Astrocyte (in vitro differentiated cells and primary cell): ENCODE measurements around the gene PDE7B.

ENCODE experiments used
- EZH2 ChIP-seq: IDR thresholded peaks from 2 replicates; pipeline ENCODE4 v1.6.1; 2012; ENCODE audit warnings: mild to moderate bottlenecking, low read length, inconsistent platforms; ENCODE audit not compliant: insufficient read depth
- TF ChIP-seq, protein P1 (sequence below): IDR thresholded peaks from 2 replicates; pipeline ENCODE4 v1.5.1; 2011; ENCODE audit warnings: low read depth, mild to moderate bottlenecking, inconsistent platforms, low read length, moderate library complexity; ENCODE audit not compliant: insufficient read depth

DNA sequence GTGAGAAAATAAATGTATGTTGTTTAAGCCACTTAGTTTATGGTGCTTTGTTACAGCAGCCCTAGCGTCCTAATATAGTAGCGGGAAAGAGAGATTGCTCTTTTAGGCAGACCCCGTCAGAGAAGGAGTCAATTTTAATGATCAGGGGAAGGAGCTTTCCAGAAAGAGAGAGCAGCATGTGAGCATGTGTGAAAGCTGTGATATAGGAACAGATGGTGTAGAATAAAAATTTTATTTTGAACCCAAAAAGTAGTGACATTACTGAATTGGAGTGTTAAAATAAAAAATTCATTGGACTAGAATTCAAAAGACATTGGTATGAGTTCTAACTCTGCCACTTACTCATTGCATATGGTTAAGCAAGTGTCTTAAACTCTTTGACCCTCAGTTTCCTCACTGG, 119.8 kb downstream of the PDE7B start:
- TF ChIP-seq, protein P1, sequence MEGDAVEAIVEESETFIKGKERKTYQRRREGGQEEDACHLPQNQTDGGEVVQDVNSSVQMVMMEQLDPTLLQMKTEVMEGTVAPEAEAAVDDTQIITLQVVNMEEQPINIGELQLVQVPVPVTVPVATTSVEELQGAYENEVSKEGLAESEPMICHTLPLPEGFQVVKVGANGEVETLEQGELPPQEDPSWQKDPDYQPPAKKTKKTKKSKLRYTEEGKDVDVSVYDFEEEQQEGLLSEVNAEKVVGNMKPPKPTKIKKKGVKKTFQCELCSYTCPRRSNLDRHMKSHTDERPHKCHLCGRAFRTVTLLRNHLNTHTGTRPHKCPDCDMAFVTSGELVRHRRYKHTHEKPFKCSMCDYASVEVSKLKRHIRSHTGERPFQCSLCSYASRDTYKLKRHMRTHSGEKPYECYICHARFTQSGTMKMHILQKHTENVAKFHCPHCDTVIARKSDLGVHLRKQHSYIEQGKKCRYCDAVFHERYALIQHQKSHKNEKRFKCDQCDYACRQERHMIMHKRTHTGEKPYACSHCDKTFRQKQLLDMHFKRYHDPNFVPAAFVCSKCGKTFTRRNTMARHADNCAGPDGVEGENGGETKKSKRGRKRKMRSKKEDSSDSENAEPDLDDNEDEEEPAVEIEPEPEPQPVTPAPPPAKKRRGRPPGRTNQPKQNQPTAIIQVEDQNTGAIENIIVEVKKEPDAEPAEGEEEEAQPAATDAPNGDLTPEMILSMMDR, result no peak
- TF ChIP-seq EZH2, result no peak
